GM10847 (cell line): Measurements from ENCODE around the gene TXNDC12.
A peak's percentile ranks its signal among the peaks of the same experiment; 100 is the strongest.

Experiments used
- POLR2A ChIP-seq: IDR thresholded peaks from 2 replicates; pipeline ENCODE4 v1.6.1; 2011; ENCODE audit not compliant: insufficient read length; ENCODE audit errors: extremely low read depth

TXNDC12 gene

GRCh38 chr1:52055866-52056162, 823 bp upstream of the TXNDC12 start:
- TF ChIP-seq POLR2A = no peak

- TF ChIP-seq POLR2A = no peak
Observed at GRCh38 chr1:52054496-52055065, 410 bp downstream of the TXNDC12 start.

GRCh38 chr1:52053862-52054261, 1.1 kb downstream of the TXNDC12 start:
- no peak for TF ChIP-seq POLR2A

GRCh38 chr1:52045236-52045635, 9.8 kb downstream of the TXNDC12 start:
- TF ChIP-seq POLR2A = no peak

GRCh38 chr1:52041551-52042185, 13.3 kb downstream of the TXNDC12 start:
- no peak for TF ChIP-seq POLR2A

GRCh38 chr1:52037909-52038308, 17.1 kb downstream of the TXNDC12 start:
- no peak for TF ChIP-seq POLR2A

- no peak for TF ChIP-seq POLR2A
Observed at GRCh38 chr1:52037402-52037814, 17.6 kb downstream of the TXNDC12 start.

GRCh38 chr1:52034050-52034384, 21.0 kb downstream of the TXNDC12 start:
- TF ChIP-seq POLR2A = no peak

GRCh38 chr1:52033190-52034049, 21.6 kb downstream of the TXNDC12 start, which contains the start of gene KTI12:
TSS of gene KTI12 (minus strand) at chr1:52033810. CDS start at chr1:52033761, 49 bp downstream.
- TF ChIP-seq POLR2A = peak; percentile 78

GRCh38 chr1:52032785-52033131, 22.2 kb downstream of the TXNDC12 start:
- no peak for TF ChIP-seq POLR2A

- no peak for TF ChIP-seq POLR2A
Observed at GRCh38 chr1:52032124-52032784, 22.7 kb downstream of the TXNDC12 start.

GRCh38 chr1:52028328-52028727, 26.7 kb downstream of the TXNDC12 start:
- no peak for TF ChIP-seq POLR2A

GRCh38 chr1:52026278-52026677, 28.7 kb downstream of the TXNDC12 start:
- no peak for TF ChIP-seq POLR2A

GRCh38 chr1:52022133-52022532, 32.9 kb downstream of the TXNDC12 start:
- TF ChIP-seq POLR2A = no peak

GRCh38 chr1:52008071-52008809, 46.8 kb downstream of the TXNDC12 start:
- no peak for TF ChIP-seq POLR2A
